GM19025 (cell line): ENCODE results near the gene KLHL21.

ENCODE experiments used
- ATAC-seq: cut with Tn5 transposase; IDR thresholded peaks from one replicate; pipeline ENCODE4 v1.9.1; 2021; ENCODE audit warnings: mild to moderate bottlenecking, low read depth, moderate library complexity; ENCODE audit not compliant: unreplicated experiment

KLHL21 gene

DNA sequence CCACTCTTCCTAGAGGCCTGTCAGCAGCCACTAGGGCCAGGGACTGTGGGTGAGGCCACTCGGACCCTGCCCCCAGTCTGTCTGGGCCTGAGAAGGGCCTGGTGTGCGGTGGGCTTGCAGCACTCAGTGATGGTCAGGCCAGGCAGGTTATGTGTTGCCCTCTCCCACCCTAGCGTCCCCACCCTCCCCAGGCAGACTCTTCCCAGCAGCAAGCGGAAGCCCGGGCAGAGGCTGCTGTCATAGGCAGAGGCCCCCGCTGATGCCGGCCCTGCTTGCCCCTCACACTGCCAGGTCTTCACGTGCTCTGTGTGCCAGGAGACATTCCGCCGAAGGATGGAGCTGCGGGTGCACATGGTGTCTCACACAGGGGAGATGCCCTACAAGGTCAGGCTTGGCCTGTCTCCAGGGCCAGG is 16.3 kb downstream of the KLHL21 start:
- ATAC-seq = no peak

- no peak for ATAC-seq
Measured at GRCh38 chr1:6585841-6586240, 16.8 kb downstream of the KLHL21 start.

GRCh38 chr1:6585081-6585722 is 17.5 kb downstream of the KLHL21 start:
- no peak for ATAC-seq

DNA sequence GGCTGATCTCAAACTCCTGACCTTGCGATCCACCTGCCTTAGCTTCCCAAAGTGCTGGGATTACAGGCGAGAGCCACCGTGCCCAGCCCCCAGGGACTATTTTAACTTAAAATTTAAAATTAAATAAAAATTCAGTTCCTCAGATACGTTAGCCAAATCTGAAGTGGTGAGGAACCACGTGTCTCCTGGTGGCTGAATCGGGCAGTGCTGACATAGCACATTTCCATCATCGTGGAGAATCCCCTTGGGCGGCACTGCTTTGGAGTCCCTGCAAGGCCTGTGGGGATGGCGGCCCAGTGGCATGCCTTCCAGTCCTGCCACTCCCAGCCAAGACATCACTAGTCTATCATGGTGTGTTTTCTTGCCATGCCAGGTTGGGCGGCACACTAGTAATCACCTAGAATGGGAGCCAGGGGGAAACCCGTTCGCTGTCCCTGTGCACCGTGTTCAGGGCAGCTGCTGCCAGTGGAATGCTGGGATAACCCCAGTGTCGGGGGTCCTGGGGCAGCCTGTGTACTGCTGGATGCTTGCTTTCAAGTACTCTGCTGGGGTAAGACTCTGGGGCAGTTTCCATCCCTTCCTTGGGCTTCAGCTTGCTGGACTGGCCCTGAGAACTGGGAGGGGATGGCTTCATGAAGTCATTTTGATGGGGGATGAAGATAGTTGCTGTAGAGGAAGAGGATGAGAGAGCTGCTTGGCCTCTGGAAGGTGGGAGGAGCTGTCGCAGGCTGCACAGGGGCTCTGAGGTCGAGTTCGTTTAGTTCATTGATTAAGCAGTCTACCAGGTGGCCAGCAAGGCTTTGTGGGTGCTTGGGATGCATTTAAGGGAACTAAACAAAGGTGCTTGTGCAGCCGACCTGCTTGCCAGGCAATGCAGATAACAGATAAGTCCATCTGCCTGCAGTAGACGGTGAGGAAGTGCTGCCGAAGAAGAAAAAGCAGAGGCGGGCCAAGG is 18.3 kb downstream of the KLHL21 start:
- no peak for ATAC-seq

- ATAC-seq = peak; percentile 30
Measured at GRCh38 chr1:6582370-6582769, 20.3 kb downstream of the KLHL21 start.

GRCh38 chr1:6581561-6582305 is 20.9 kb downstream of the KLHL21 start:
- no peak for ATAC-seq

GRCh38 chr1:6580593-6581409 is 21.9 kb downstream of the KLHL21 start:
- no peak for ATAC-seq

DNA sequence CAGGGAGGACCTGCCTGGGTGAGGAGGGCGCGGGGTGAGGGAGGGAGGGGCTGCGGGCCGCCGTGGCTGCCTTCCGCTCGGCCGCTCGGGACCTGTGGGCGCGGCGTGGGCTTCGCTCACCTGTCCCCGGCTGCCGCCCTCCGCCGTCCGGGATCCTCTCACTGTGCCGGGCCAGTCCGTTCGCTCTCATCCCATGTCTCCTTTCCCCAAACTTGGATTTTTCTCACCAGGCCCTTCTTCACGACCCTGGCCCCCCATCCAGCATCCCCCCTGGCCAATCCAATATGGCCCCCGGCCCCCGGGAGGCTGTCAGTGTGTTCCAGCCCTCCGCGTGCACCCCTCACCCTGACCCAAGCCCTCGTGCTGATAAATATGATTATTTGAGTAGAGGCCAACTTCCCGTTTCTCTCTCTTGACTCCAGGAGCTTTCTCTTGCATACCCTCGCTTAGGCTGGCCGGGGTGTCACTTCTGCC is 22.5 kb downstream of the KLHL21 start:
- ATAC-seq = no peak

DNA sequence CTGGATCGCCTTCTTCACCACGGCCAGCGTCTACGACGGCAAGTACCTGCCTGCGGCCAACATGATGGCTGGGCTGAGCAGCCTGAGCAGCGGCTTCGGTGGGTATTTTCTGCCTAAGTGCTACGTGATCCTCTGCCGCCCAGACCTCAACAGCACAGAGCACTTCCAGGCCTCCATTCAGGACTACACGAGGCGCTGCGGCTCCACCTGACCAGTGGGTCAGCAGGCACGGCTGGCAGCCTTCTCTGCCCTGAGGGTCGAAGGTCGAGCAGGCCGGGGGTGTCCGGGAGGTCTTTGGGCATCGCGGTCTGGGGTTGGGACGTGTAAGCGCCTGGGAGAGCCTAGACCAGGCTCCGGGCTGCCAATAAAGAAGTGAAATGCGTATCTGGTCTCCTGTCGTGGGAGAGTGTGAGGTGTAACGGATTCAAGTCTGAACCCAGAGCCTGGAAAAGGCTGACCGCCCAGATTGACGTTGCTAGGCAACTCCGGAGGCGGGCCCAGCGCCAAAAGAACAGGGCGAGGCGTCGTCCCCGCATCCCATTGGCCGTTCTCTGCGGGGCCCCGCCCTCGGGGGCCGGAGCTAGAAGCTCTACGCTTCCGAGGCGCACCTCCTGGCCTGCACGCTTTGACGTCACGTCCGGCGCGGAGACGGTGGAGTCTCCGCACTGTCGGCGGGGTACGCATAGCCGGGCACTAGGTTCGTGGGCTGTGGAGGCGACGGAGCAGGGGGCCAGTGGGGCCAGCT is 23.1 kb downstream of the KLHL21 start, which contains the start of gene ZBTB48:
Gene ZBTB48 (plus strand): TSS at position 621 of the 745 bp plus-strand sequence. CDS start 616 bp downstream, outside the sequence.
- peak; percentile 94 for ATAC-seq

GRCh38 chr1:6578624-6579373 is 23.9 kb downstream of the KLHL21 start:
- no peak for ATAC-seq

DNA sequence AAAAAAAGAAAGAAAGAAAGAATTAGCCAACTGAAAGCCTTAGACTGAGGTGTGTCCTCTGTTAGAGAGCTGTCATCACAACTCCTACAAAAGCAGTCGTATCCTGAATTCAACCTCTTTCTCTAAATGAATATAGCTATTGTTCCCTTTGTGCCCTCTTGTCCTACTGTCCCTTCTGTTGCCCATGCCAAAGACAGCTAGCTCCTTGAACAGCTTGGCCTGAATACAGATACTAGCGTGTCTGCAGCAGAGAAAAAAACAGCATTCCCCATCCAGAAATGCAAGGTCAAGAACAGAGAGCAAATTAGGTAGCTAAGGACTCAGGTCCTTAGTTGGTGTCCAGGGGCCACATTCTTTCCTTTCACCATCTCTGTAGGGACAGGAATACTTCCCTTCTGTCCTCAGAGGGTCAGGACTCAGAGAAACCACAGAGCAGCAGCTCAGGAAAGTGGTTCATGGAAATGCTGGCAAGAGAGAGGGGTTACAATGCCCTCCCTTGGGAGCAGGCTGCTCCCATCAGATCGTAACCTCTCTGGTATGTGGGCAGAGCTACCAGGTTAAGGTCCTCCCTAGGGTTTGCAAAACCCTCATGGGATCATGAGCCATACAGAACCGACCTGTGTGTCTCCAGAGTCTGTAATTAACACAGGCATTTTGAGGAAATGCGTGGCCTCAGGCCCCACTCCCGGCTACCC is 24.7 kb downstream of the KLHL21 start:
- ATAC-seq = no peak

DNA sequence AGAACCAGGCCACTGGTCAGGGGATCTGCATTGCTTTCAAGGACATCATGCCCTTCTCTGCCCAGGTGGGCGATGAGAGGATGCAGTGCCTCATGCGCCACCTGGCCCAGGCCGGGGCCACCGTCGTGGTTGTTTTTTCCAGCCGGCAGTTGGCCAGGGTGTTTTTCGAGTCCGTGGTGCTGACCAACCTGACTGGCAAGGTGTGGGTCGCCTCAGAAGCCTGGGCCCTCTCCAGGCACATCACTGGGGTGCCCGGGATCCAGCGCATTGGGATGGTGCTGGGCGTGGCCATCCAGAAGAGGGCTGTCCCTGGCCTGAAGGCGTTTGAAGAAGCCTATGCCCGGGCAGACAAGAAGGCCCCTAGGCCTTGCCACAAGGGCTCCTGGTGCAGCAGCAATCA is 27.9 kb downstream of the KLHL21 start:
- no peak for ATAC-seq

GRCh38 chr1:6574025-6574620 is 28.5 kb downstream of the KLHL21 start:
- no peak for ATAC-seq

DNA sequence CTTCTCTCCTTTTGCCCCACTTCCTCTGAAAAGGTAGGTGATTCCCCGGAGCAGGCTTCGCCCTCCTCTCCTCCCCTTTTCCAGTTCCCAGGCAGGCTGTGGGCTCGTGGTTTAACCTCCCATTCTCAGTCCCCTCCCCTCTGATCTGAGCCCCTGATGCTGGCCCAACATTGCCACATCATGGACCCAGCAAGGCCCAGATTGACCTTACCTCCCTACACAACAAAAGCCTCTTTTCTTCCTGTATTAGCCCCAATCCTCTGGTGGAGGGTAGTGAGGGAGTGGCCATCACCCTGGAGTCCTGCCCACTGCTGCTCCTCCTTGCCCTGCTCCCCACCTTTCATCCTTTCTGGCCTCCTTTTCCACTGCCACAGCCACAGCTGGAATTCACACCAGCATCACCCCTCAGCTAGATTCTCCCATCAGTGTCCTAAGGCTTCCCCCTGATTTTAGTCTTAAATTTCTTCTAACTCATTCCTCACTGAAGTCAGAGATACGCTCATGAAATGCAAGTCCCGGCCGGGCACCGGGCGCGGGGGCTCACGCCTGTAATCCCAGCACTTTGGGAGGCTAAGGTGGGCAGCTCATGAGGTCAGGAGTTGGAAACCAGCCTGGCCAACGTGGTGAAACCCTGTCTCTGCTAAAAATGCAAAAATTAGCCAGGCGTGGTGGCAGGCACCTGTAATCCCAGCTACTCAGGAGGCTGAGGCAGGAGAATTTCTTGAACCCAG is 29.9 kb downstream of the KLHL21 start:
- no peak for ATAC-seq

- no peak for ATAC-seq
Measured at GRCh38 chr1:6570987-6571386, 31.7 kb downstream of the KLHL21 start.

DNA sequence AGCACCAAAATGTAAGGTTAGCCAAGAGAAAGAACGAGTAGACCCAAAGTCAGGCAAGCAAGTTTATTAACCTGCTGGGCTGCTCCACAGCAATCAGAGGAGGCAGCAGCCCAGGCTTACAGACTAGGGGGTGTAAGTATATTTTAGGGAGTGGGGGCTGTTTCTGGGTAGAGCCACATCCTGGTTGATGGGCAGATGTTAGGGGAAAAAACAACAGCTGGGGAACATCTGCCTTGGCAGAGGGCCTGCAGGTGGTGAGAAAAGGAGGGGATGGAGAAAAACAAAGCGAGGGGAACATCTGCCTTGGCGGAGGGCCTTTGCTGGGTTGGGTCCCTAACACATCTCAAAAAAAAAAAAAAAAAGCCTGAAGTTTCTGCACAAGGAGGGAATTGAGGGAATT is 32.6 kb downstream of the KLHL21 start:
- ATAC-seq = no peak

DNA sequence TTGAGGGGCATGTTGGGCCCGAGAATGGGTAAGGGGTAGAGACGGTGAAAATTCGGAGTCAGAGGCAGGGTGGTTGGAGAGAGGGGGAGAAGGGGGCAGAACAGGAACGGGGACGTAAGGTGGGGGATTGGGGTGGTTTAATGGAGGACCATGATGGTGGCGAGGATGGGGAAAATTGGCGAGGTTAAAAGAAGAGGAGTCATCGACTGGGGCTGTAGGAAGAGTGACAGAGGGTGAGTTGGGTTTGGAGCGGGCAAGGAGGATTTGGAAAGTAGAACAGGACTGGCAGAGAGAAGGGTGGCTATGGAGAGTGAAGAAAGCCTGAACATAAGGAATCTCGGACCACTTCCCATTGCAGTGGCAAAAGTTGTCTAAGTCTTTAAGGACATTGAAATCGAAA is 33.6 kb downstream of the KLHL21 start:
- ATAC-seq = no peak
